Activated naive CD4-positive, alpha-beta T cell treated with anti-CD3 and anti-CD28 coated beads for 36 hours (primary cell): Measurements from ENCODE around the gene THTPA. TPM values are rescaled to one million over a fixed set of nuclear protein-coding genes. Genes with fewer than 3 reads are reported as not detected.

Experiments
- CTCF ChIA-PET: fragments of 350-600 bp; sonication (Branson Sonifier 250); formaldehyde crosslinking; loops from one replicate; lab custom pipeline; 2021; ENCODE audit warnings: antibody characterized with exemption; lab: Charles Lee
- DNase-seq: peaks from one replicate; pipeline ENCODE4 v3.0.0-alpha.2; 2020
- H3K27ac Mint-ChIP-seq: one replicate; pipeline ENCODE4 v1.8.0; 2021; ENCODE audit warnings: mild to moderate bottlenecking, mixed read lengths
- H3K27me3 Mint-ChIP-seq: one replicate; pipeline ENCODE4 v1.8.0; 2021; ENCODE audit warnings: low read depth, mixed read lengths
- H3K36me3 Mint-ChIP-seq: one replicate; pipeline ENCODE4 v1.8.0; 2021; ENCODE audit warnings: low read depth, mixed read lengths
- H3K4me1 Mint-ChIP-seq: one replicate; pipeline ENCODE4 v1.8.0; 2021; ENCODE audit warnings: low read depth, mixed read lengths
- H3K4me3 Mint-ChIP-seq: one replicate; pipeline ENCODE4 v1.8.0; 2021; ENCODE audit warnings: mild to moderate bottlenecking, moderate library complexity, mixed read lengths
- H3K9me3 Mint-ChIP-seq: one replicate; pipeline ENCODE4 v1.8.0; 2021; ENCODE audit warnings: mixed read lengths
- intact Hi-C: fragments of 100-400 bp; cut with micrococcal nuclease; formaldehyde crosslinking; loops from one replicate; pipeline ENCODE4 v1.15.1; 2023
- total RNA-seq, 2 experiments: library from RNA; stranded (reverse); gene quantifications; one replicate each; pipeline ENCODE4 v1.2.3, GENCODE V29; 2021

THTPA gene
- total RNA-seq, 2 experiments from 2014 or later: 6.2 to 6.6 TPM

DNA sequence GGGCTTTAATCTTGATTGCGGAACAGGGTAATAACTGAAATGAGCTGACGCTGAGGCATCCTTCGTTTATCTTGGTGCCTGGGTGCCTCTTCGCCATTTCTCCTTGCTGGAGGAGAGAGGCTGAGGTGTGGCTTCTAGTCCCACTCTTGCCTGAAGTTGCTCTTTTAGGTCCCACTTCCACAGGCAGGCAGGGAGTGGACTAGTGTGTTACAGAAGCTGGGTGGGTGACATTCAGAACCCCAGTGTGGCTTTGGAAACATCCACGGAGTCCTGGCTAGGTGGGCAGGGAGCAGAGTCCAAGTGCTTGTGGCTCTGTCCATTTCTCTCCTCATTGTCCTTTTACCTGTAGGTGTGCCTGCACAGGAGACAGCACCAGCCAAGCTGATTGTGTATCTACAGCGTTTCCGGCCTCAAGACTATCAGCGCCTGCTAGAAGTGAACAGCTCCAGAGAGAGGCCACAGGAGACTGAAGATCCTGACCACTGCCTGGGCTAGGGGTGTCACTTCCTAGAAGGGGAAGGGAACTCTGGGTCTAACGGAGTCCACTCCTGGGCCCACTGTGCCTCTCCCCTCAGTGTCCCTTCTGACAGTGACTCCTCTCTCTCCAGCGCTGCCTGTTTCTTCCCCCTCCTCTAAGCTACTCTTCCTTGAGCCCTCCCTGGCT is 2.4 kb downstream of the THTPA start:
- DNase-seq: no peak
- intact Hi-C loops: loop anchor here (1.0 to 10.0 kb wide), 2 partner anchors 230 to 716 kb away; partner anchors contain the start of gene RABGGTA
- CTCF ChIA-PET: interaction anchor here (0.6 to 11.2 kb wide), 13 partner anchors 9 to 437 kb away, joined by 3 to 209 read pairs (median 6); partner anchors contain the start of genes AP1G2 and PABPN1
- H3K9me3 Mint-ChIP-seq: no peaks in the 10 kb centered on the region
- H3K27ac Mint-ChIP-seq: peak overlapping the region; percentile 4
- H3K36me3 Mint-ChIP-seq: peaks cover 24% of the 10 kb centered on the region
- peaks cover 45% of the 10 kb centered on the region for H3K4me1 Mint-ChIP-seq
- H3K27me3 Mint-ChIP-seq: no peaks in the 10 kb centered on the region
- no peak overlapping the region for H3K4me3 Mint-ChIP-seq

DNA sequence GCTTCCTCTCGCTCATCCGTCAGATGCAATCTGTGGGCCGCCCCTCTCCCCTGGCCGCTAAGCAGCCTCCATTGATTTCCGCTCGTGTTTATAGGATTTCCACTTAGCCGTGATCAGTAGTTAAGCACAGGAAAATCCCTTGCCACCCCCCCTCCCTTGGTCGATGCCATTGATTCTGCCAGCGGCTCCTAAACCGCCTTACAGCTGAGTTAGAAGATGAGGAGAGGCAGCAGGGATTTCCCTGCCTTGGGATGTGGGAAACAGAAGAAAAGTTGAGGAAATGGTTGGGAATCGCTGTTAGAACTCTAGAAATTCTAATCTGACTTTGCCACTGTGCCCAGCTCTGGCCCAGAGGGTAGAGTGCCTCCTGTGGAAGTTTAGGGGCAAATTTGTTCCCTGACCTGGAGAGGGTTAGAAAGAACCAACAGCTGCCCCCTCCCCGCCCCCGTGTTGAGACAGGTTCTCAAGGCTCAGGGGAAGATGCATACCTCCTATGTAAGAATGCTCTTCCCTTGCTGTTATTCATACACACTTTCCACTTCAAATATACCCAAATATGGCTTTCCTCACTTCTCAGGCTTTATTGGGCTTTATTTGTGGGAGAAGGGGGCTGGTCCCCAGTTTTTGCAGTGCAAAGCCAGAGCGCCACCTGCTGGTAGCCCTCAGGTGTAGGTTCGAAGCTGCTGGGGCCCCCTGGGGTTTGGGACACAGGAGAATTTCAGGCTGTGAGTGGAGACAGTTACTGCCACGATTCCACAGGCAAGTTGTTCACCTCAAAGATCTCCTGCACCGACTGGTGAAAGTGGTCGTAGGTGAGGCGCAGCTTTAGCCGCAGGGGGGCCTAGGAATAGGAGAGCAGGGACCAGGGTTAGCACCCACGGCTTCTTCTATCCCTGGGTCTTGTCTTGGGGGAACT is 3.2 kb downstream of the THTPA start:
- Mint-ChIP-seq H3K27me3 (no peaks in the 10 kb centered on the region), H3K9me3 (no peaks in the 10 kb centered on the region), H3K27ac (no peak overlapping the region), H3K4me3 (no peak overlapping the region), H3K4me1 (peaks cover 45% of the 10 kb centered on the region), H3K36me3 (peaks cover 27% of the 10 kb centered on the region)
- peak; percentile 79 for DNase-seq
- intact Hi-C loops: loop anchor here (1.0 to 10.0 kb wide), 2 partner anchors 231 to 716 kb away; partner anchors contain the start of gene RABGGTA
- CTCF ChIA-PET: interaction anchor here (0.6 to 11.2 kb wide), 23 partner anchors 9 to 605 kb away, joined by 3 to 209 read pairs (median 4); partner anchors contain the start of genes AP1G2 and PABPN1

DNA sequence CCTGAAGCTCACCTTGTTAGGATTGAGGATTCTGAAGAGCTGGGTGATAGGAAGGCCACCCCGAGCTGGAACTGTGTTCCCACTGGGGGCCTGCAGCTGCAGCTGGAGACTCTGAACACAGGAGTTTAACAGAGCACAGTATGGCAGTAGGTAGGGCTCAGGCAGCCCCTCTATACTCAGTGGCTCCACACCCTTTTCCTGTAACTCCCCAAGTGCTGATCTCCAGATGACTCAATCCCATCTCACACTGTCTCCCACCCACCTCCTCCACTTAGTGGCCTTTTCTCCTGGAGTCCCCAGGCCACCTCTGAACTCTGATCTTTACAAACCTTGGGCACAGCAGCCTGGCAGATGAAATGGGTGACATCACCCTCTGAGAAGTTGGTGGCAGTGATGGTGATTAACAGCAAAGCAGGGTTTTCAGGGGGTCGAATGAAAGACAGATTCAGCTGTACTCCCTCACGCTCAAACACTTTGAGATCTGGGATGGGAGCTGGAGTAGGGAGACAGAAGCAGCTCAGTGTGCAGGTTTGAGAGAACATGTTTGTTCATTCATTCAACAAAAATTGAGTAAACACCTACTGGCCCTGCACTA is 4.0 kb downstream of the THTPA start:
- peaks cover 44% of the 10 kb centered on the region for H3K4me1 Mint-ChIP-seq
- peak overlapping the region; percentile 74 for H3K27ac Mint-ChIP-seq

DNA sequence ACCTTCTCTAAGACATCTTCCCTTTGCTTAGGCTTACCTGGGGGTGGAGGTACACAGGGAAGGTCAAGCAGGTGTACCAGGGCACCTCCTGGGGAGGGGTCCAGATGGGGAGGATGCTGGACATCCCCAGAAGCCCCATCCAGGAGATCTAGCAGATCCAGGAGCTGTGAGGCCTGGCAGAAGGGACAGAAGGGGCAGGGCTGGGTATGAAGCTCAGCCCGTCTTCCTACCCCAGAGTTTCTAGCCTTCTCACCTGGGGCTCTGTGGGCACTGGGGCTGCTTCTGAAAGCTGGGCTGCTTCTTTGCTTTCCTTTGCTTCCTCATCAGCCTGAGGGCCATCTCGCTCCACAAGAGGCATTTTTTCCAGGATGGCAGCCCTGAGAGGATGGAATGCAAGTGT is 5.2 kb downstream of the THTPA start:
- Mint-ChIP-seq H3K36me3 (peaks cover 35% of the 10 kb centered on the region), H3K9me3 (no peaks in the 10 kb centered on the region), H3K4me1 (peaks cover 41% of the 10 kb centered on the region), H3K27ac (no peak overlapping the region), H3K27me3 (no peaks in the 10 kb centered on the region), H3K4me3 (no peak overlapping the region)
- DNase-seq: no peak
- CTCF ChIA-PET: interaction anchor here (0.8 to 11.2 kb wide), 9 partner anchors 9 to 240 kb away, joined by 3 to 209 read pairs (median 6); partner anchors contain the start of genes PABPN1 and ZFHX2
- intact Hi-C loops: no loop called here

More for the DNA sequence above, 4.0 kb downstream of the THTPA start:
- DNase-seq: no peak
- Mint-ChIP-seq H3K9me3 (no peaks in the 10 kb centered on the region), H3K4me3 (no peak overlapping the region), H3K36me3 (peaks cover 31% of the 10 kb centered on the region), H3K27me3 (no peaks in the 10 kb centered on the region)
- CTCF ChIA-PET: interaction anchor here (0.6 to 11.2 kb wide), 22 partner anchors 8 to 605 kb away, joined by 3 to 209 read pairs (median 5); partner anchors contain the start of genes AP1G2, PABPN1 and ZFHX2
- intact Hi-C loops: loop anchor here (1.0 to 10.0 kb wide), 2 partner anchors 232 to 715 kb away; partner anchors contain the start of gene RABGGTA

DNA sequence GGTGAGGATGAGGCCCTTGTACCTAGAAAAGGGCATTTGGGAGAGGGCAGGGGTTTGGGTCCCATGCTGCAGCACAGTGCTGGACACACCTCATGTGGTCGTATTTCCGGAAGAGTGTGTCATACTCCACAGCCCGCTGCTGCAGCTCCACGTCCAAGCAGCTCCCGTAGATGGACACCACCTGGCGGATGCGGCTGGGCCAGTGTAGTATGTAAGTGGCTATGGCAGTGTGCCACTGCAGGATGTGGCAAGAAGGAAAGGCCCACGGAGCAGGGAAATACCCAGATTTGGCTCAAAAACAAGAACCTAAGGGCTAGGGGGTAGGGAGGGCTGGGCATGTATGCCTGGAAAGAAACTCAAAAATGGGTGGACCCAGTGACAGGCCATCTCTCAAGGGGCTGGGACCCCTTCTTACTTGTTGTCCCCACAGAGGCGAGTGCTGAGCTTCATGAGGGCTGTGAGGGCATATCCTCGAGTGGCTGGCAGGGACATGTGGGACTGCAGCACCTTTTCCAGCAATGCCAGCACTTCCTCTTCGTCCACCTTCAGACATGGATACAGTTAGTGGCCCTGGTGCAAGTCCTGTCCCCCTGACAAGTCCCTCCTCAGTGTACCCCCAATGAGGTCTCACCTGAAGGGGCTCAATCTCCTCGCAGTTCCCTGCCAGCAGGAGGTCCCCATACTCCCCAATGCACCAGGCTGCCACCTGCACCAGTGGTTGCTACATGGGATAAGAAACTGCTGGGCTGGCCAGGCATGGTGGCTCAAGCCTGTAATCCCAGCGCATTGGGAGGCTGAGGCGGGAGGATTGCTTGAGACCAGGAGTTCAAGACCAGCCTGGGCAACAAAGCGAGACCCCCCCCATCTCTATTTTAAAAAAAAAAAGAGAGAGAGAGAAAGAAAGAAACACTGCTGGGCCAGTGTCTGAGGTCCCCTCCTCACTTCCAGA is 6.1 kb downstream of the THTPA start:
- Mint-ChIP-seq H3K36me3 (peaks cover 35% of the 10 kb centered on the region), H3K27me3 (no peaks in the 10 kb centered on the region), H3K4me1 (peaks cover 40% of the 10 kb centered on the region), H3K27ac (peak overlapping the region; percentile 10), H3K9me3 (no peaks in the 10 kb centered on the region), H3K4me3 (no peak overlapping the region)
- intact Hi-C loops: loop anchor here (1.0 kb wide), 1 partner anchor 84 kb away; no protein-coding TSS in a partner anchor
- no peak for DNase-seq
- CTCF ChIA-PET: interaction anchor here (0.8 to 11.2 kb wide), 14 partner anchors 8 to 348 kb away, joined by 3 to 209 read pairs (median 6); partner anchors contain the start of genes PABPN1 and ZFHX2

DNA sequence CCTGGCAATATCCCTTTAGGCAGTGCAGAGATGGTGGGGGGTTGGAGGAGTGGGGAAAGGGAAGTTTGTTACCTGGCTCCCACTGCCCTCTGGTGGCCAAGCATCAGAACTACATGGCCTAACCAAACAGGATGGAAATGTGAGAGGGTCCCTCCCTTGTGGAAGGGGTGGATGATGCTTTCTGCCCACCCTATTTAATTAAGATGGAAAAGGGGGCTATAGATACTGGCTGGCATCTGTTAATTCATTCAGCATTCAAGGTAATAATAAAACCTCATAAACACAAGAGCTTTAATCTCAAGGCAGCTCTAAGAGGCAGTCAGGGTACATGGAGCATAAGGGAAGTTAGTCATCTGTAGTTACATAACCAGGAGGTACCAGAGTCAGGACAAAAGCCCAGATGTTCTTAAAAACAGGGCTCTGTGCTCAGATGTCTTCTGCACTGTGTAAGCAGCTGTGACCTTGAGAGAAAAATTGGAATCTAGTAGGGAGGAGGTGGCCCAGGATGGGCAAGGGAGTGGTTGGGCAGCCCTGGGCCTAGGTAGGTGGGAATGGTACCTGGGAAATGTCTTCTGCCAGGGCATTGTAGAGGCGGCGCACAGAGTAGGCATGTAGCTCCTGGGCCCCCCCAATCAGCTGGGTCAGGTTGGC is 6.9 kb downstream of the THTPA start:
- DNase-seq: peak; percentile 67
- peaks cover 35% of the 10 kb centered on the region for H3K36me3 Mint-ChIP-seq
- peak overlapping the region; percentile 10 for H3K27ac Mint-ChIP-seq
- H3K4me3 Mint-ChIP-seq: no peak overlapping the region
- H3K9me3 Mint-ChIP-seq: no peaks in the 10 kb centered on the region
- intact Hi-C loops: loop anchor here (1.0 kb wide), 1 partner anchor 85 kb away; no protein-coding TSS in a partner anchor
- H3K27me3 Mint-ChIP-seq: no peaks in the 10 kb centered on the region
- peaks cover 38% of the 10 kb centered on the region for H3K4me1 Mint-ChIP-seq
- CTCF ChIA-PET: interaction anchor here (0.5 to 11.2 kb wide), 17 partner anchors 8 to 348 kb away, joined by 3 to 209 read pairs (median 3); partner anchors contain the start of genes MYH7, PABPN1 and ZFHX2

DNA sequence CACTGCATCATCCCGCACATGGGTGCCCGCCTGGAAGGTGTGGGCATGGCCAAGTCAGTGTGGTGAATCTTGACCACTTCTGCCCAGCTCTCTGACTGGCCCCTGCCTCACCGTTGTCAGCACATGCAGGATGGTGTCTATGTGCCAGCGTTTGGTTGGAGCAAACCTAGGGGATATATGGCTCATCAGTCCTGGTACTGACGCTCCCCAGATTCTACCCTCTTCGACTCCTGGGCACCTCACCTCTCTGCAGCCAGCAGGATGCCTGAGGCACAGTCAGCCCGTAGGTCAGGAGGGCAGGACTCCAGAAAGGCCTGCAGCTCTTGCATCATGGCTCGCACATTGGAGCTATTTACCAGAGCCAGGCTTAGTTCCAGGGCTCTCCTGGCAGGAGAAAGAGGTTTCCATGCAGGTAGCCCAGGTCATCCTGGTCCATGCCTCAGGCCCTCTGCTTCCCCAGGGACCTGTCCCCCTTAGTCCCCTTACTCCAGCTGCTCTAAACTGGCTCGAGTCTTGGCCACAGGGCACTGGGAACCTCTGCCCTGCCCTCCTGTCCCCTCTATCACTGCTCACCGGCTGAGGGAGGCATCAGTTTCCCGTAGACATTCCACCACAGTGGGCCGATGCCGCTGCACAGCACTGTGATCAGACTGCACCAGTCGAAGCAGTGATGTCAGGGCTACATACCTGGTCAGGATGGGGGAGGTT is 7.6 kb downstream of the THTPA start:
- Mint-ChIP-seq H3K4me1 (peaks cover 41% of the 10 kb centered on the region), H3K36me3 (peaks cover 35% of the 10 kb centered on the region)
- CTCF ChIA-PET: interaction anchor here (0.5 to 11.2 kb wide), 17 partner anchors 9 to 347 kb away, joined by 3 to 209 read pairs (median 3); partner anchors contain the start of genes MYH7, PABPN1 and ZFHX2

DNA sequence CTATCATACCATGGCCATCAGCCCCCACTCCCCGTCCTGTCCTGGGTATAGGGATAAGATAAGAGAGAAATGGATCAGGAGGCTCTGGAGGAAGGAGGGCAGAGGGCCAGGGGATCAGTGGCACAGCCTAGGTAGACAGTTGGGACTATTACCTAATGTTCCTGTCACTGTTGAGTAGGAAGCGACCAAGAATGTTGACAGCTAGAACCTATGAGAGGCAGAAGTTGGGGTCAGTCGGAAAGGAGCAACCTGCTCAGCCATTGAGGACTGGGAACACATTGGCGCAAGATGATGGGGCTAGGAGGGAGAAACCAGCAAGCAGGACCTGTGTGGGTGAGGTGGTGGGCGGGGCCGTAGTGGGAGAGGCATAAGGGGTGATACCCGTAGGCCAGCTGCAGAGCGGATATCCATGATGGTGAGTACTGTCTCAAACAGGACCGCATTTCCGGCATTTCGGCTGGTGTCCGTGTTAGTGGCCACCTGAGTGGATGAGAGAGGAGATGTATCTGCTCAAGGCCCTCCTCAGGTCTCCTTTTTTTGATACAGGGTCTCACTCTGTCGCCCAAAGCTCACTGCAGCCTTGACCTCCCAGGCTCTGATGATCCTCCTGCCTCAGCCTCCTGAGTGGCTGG is 8.2 kb downstream of the THTPA start:
- intact Hi-C loops: no loop called here
- no peaks in the 10 kb centered on the region for H3K9me3 Mint-ChIP-seq
- no peak overlapping the region for H3K4me3 Mint-ChIP-seq
- peaks cover 41% of the 10 kb centered on the region for H3K4me1 Mint-ChIP-seq
- H3K36me3 Mint-ChIP-seq: peaks cover 32% of the 10 kb centered on the region
- no peaks in the 10 kb centered on the region for H3K27me3 Mint-ChIP-seq
- H3K27ac Mint-ChIP-seq: no peak overlapping the region
- CTCF ChIA-PET: interaction anchor here (1.2 to 11.2 kb wide), 4 partner anchors 8 to 86 kb away, joined by 3 to 209 read pairs (median 9); no protein-coding TSS in a partner anchor
- DNase-seq: no peak

More for the DNA sequence above, 7.6 kb downstream of the THTPA start:
- intact Hi-C loops: no loop called here
- Mint-ChIP-seq H3K27ac (no peak overlapping the region), H3K9me3 (no peaks in the 10 kb centered on the region), H3K27me3 (no peaks in the 10 kb centered on the region), H3K4me3 (no peak overlapping the region)
- DNase-seq: no peak

DNA sequence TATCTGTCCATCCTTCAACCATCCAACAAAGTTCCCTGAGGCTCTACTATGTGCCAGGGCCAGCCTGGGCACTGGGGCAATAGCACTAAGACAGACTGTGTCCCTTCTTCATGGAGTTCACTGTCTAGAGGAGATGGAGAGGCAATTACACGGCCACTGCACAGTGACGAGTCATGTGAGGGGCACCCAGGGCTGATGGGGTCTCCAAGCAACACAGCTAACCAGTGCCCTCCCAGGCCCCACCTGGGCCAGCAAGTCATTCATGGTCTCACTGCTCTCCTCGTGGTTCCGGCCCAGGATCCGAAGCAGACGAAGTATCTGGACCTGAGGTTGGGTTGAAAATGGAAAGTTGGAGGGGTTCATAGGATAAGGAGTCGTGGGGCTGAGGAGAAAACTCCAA is 8.8 kb downstream of the THTPA start:
- CTCF ChIA-PET: interaction anchor here (11.2 kb wide), 1 partner anchor 86 kb away, joined by 209 read pairs; no protein-coding TSS in a partner anchor
- H3K4me1 Mint-ChIP-seq: peaks cover 35% of the 10 kb centered on the region
- peaks cover 29% of the 10 kb centered on the region for H3K36me3 Mint-ChIP-seq
- no peak overlapping the region for H3K27ac Mint-ChIP-seq
- no peak overlapping the region for H3K4me3 Mint-ChIP-seq
- intact Hi-C loops: no loop called here
- no peaks in the 10 kb centered on the region for H3K9me3 Mint-ChIP-seq
- no peaks in the 10 kb centered on the region for H3K27me3 Mint-ChIP-seq
- DNase-seq: no peak
